Left lung (tissue), 10 donors: ENCODE data around the gene STAT4. TPM values are rescaled to one million over a fixed set of nuclear protein-coding genes. Genes with fewer than 3 reads are reported as not detected.

Source experiments
- ATAC-seq: fragments of 200-7000 bp; cut with Tn5 transposase; one replicate; pipeline ENCODE4 v1.9.1; 2020; ENCODE audit warnings: moderate library complexity
- DNase-seq, 4 donors: peaks; one replicate each; pipeline ENCODE4 v3.0.0-alpha.2; 2013 to 2020
- H3K27ac ChIP-seq, 2 donors: fragments of 200-600 bp; sonication (generic) in 1 of 2; one replicate each; pipeline versions ENCODE4 v1.5.0 to v1.8.0; 2020 to 2021
- H3K27me3 ChIP-seq, 2 donors: fragments of 200-600 bp; sonication (generic) in 1 of 2; one replicate each; pipeline versions ENCODE4 v1.5.0 to v1.8.0; 2020 to 2021
- H3K36me3 ChIP-seq, 2 donors: fragments of 200-600 bp; sonication (generic) in 1 of 2; one replicate each; pipeline versions ENCODE4 v1.5.0 to v1.8.0; 2020 to 2021
- H3K4me1 ChIP-seq, 2 donors: fragments of 200-600 bp; one replicate each; pipeline ENCODE4 v1.8.0; 2021
- H3K4me3 ChIP-seq, 2 donors: fragments of 200-600 bp; sonication (generic) in 1 of 2; one replicate each; pipeline versions ENCODE4 v1.5.0 to v1.8.0; 2020 to 2021; ENCODE audit warnings: mild to moderate bottlenecking in 1 of 2
- H3K9me3 ChIP-seq, 2 donors: fragments of 200-600 bp; sonication (generic) in 1 of 2; one replicate each; pipeline versions ENCODE4 v1.5.0 to v1.8.0; 2020 to 2021
- CTCF ChIP-seq, 2 donors: fragments of 200-600 bp; sonication (generic) in 1 of 2; IDR thresholded peaks; one replicate each; pipeline versions ENCODE4 v1.5.0 to v1.8.0; 2021; ENCODE audit warnings: antibody characterized with exemption in 2 of 2
- intact Hi-C, 2 donors: fragments of 100-400 bp; cut with DNase I; formaldehyde crosslinking; loops; one replicate each; pipeline versions ENCODE4 v1.11.2 to v1.14.2; 2022
- polyA plus RNA-seq, 6 donors: library from polyadenylated mRNA; unstranded; fragments of 120-200 nt; gene quantifications; one replicate each; pipeline ENCODE4 v1.2.1, GENCODE V29; 2013; ENCODE audit not compliant: insufficient read length in 6 of 6
- total RNA-seq, 2 donors: library from RNA; stranded (reverse); fragmentation: NEBNext Ultra II Directional; extraction: Animal tissue kit (Norgen Biotek cat#: 25700); gene quantifications; one replicate each; pipeline ENCODE4 v1.2.1, GENCODE V29; 2021
- donor health status: DM: no; HTN: yes; CAD: no.
- donor health status: DM: no; HTN: no; CAD: no.

STAT4 gene
- total and polyA plus RNA-seq, 8 donors: 4.4 to 11.5 (median 7.4) TPM

- peak overlapping the region in 1 of 2 donors; percentile 18 for H3K27ac ChIP-seq
- no peak for TF ChIP-seq CTCF (IDR thresholded peaks at IDR 0.05)
- ATAC-seq: peak; percentile 57
Measured at GRCh38 chr2:191114403-191114886, 36.3 kb downstream of the STAT4 start.

DNA sequence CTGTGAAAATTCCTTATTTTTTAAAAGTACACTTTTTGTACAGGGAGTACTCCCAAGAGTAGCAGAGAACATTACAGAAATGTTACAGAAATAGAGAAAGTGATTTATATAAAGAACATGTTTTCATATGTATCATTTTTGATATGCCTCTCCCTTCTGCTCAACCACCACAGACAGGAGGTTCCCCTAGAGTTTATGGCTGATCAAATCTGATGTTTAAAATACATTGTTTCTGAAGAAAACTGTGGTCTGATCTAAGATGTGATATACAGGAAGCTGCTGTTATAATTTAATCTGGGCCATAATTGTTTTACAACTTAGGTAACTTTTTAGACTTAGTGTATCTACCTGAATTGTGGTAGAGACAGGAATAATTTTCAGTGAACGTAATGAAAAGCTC is 37.0 kb downstream of the STAT4 start:
- no peaks in the 10 kb centered on the region for H3K36me3 ChIP-seq
- no peak overlapping the region for H3K27ac ChIP-seq
- no peak overlapping the region for H3K4me3 ChIP-seq
- H3K27me3 ChIP-seq: no peaks in the 10 kb centered on the region
- peaks cover 0 to 11% of the 10 kb centered on the region in 2 donors for H3K4me1 ChIP-seq
- ATAC-seq (no peak), DNase-seq (no peak)
- no peak for TF ChIP-seq CTCF (IDR thresholded peaks at IDR 0.05)
- intact Hi-C loops: no loop called here
- H3K9me3 ChIP-seq: no peaks in the 10 kb centered on the region

More at GRCh38 chr2:191114403-191114886, 36.3 kb downstream of the STAT4 start:
- H3K4me1 ChIP-seq: peaks cover 0 to 11% of the 10 kb centered on the region in 2 donors
- intact Hi-C loops: no loop called here
- H3K9me3 ChIP-seq: no peaks in the 10 kb centered on the region
- H3K36me3 ChIP-seq: no peaks in the 10 kb centered on the region
- peak in 1 of 4 donors; percentile 2 for DNase-seq
- H3K27me3 ChIP-seq: no peaks in the 10 kb centered on the region
- no peak overlapping the region for H3K4me3 ChIP-seq

- ATAC-seq (no peak), DNase-seq (no peak)
- no peak overlapping the region for H3K27ac ChIP-seq
- no peak for TF ChIP-seq CTCF (IDR thresholded peaks at IDR 0.05)
- H3K4me3 ChIP-seq: no peak overlapping the region
- intact Hi-C loops: no loop called here
- H3K27me3 ChIP-seq: no peaks in the 10 kb centered on the region
- H3K4me1 ChIP-seq: peaks cover 0 to 11% of the 10 kb centered on the region in 2 donors
- no peaks in the 10 kb centered on the region for H3K9me3 ChIP-seq
- no peaks in the 10 kb centered on the region for H3K36me3 ChIP-seq
Measured at GRCh38 chr2:191112448-191112901, 38.3 kb downstream of the STAT4 start.

DNA sequence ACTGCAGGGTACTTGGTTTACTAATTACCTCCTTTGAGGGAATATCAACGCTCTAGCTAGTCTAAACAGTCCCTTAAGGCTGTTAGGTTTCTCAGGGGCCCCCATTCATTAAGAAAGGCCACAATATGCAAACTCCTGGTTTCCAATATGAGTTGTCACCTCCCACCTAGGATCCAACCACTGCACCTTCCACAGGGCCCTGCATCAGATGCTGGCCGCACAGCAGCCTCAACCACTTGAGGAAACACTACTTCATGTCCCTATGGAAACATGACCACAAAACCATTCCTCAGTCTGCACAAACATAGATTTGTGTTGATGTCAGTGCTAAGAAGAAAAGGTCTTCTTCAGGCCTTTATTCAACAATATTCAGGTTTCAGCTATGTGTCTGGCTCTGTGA is 40.9 kb downstream of the STAT4 start:
- Histone ChIP-seq H3K36me3 (no peaks in the 10 kb centered on the region), H3K4me3 (no peak overlapping the region), H3K27ac (no peak overlapping the region), H3K27me3 (no peaks in the 10 kb centered on the region), H3K4me1 (peaks cover 0 to 11% of the 10 kb centered on the region in 2 donors), H3K9me3 (no peaks in the 10 kb centered on the region)
- DNase-seq (peak in 1 of 4 donors; percentile 17), ATAC-seq (peak; percentile 84)
- intact Hi-C loops: no loop called here
- no peak for TF ChIP-seq CTCF (IDR thresholded peaks at IDR 0.05)

DNA sequence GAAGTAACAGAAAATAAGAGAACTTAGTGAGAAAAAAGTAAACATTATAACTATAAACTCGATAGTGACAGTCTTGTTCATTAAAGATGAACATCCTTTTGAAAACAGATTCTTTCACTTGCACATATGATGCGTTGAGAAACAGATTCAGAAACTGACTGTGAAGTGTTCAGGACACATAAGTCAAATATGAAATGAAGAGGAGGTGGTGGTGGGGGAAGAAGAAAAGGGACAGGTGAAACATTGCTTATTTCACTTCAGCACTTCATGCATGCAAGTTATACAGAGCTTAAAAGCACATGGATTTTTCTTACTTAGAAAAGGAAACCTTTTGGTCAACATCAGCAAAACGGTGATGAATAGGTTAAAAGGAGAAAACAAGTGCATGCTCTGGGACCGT is 42.5 kb downstream of the STAT4 start:
- ATAC-seq (no peak), DNase-seq (no peak)
- TF ChIP-seq CTCF (IDR thresholded peaks at IDR 0.05): no peak
- intact Hi-C loops: no loop called here
- no peaks in the 10 kb centered on the region for H3K36me3 ChIP-seq
- H3K27ac ChIP-seq: no peak overlapping the region
- no peaks in the 10 kb centered on the region for H3K4me1 ChIP-seq
- no peaks in the 10 kb centered on the region for H3K9me3 ChIP-seq
- no peak overlapping the region for H3K4me3 ChIP-seq
- no peaks in the 10 kb centered on the region for H3K27me3 ChIP-seq
